Measurements from ENCODE around the gene MT3. TPM values are rescaled to one million over a fixed set of nuclear protein-coding genes. Genes with fewer than 3 reads are reported as not detected.
A peak's percentile ranks its signal among the peaks of the same experiment; 100 is the strongest.

MT3 gene
- total RNA-seq, 1 donor from 2014 or later: not detected

DNA sequence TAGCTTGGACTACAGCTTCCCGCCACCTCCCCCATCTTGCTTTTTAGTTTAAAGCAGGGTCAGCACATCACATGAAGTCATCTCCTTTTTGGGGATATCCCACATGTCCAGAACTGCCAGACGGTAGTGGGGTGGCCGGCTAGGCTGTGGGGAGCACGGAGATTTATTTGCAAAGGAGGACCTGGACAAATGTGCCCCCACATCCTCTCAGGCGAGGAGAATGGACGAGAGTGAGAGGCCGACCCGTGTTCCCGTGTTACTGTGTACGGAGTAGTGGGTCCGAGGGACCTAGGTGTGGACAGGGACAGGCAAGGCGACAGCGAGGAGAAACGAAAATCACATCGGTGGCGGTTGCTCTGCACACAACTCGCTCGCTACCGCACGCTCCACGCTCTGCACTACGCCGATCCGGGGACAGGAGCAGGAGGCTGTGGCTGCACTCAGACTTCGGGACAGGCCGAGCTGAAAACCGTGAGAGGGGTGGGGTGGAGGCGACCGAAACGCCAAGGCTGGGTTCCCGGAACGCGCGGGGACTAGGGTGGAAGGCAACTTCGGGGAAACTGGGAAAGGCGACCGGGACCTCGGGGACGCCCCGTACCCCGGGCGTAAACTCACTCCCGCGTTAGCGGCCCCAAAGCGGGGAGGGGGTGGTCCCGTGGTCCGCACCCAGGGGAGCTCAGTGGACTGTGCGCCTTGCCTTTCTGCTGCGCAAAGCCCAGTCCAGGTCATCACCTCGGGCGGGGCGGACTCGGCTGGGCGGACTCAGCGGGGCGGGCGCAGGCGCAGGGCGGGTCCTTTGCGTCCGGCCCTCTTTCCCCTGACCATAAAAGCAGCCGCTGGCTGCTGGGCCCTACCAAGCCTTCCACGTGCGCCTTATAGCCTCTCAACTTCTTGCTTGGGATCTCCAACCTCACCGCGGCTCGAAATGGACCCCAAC lies 48.8 kb downstream of the MT3 start, which contains the start of gene MT1A:
MT1A (plus strand) TSS at position 853 of the 937 bp plus-strand sequence; CDS start at position 926, 73 bp downstream.
- no peaks in the 10 kb centered on the region for H3K36me3 Mint-ChIP-seq
- H3K27me3 Mint-ChIP-seq (ENCODE audit: low read depth): peaks cover 99% of the 10 kb centered on the region
- peaks cover 12% of the 10 kb centered on the region for H3K4me1 Mint-ChIP-seq
- peak within 1 kb of the TSS; percentile 64 for H3K4me3 Mint-ChIP-seq
- TF ChIP-seq CTCF (IDR thresholded peaks at IDR 0.05; ENCODE audit: unreplicated experiment): no peak
- H3K9me3 Mint-ChIP-seq: no peaks in the 10 kb centered on the region
- H3K27ac Mint-ChIP-seq: no peak within 1 kb of the TSS
- DNase-seq (ENCODE audit: low spot score in 2 of 2, unreplicated experiment in 2 of 2): peak in 1 of 2 experiments; percentile 51

GRCh38 chr16:56639045-56639444 lies 49.7 kb downstream of the MT3 start:
- Mint-ChIP-seq H3K4me3 (no peak overlapping the region), H3K27me3 (ENCODE audit: low read depth) (peaks cover 99% of the 10 kb centered on the region), H3K4me1 (peaks cover 16% of the 10 kb centered on the region), H3K9me3 (no peaks in the 10 kb centered on the region), H3K36me3 (no peaks in the 10 kb centered on the region), H3K27ac (no peak overlapping the region)
- no peak for DNase-seq (ENCODE audit: low spot score in 2 of 2, unreplicated experiment in 2 of 2)
- no peak for TF ChIP-seq CTCF (IDR thresholded peaks at IDR 0.05; ENCODE audit: unreplicated experiment)

DNA sequence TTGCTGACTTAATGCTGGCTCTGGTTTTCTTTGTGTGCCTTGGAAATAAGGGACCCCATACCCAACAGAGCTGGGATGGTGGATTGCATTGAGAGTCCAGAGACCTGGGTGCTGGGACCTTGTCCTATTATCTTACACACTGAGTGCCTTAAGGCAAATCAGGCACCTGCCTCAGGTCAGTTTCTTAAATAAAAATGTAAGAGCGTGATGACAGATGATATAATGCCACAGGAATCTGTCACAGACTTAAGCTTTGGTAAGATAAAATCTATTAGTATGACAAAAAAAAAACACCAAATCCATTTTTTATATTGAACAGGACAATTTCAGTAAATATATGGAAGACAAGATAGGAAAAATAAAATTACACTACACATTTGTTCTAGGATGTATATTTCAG lies 50.7 kb downstream of the MT3 start:
- H3K36me3 Mint-ChIP-seq: no peaks in the 10 kb centered on the region
- TF ChIP-seq CTCF (IDR thresholded peaks at IDR 0.05; ENCODE audit: unreplicated experiment): no peak
- no peaks in the 10 kb centered on the region for H3K9me3 Mint-ChIP-seq
- H3K27me3 Mint-ChIP-seq (ENCODE audit: low read depth): peaks cover 99% of the 10 kb centered on the region
- no peak overlapping the region for H3K4me3 Mint-ChIP-seq
- DNase-seq (ENCODE audit: low spot score in 2 of 2, unreplicated experiment in 2 of 2): no peak
- peaks cover 13% of the 10 kb centered on the region for H3K4me1 Mint-ChIP-seq
- H3K27ac Mint-ChIP-seq: no peak overlapping the region

Other genes starting within 250 kb of the MT3 start
- gene AMFR, start 164.0 kb upstream of the MT3 start, total RNA-seq: 54.6 to 60.0 TPM (median 58.1 TPM) in 3 replicates
- 134 to 141 TPM (median 136 TPM) in 3 replicates for gene NUDT21, start 138.2 kb upstream of the MT3 start, total RNA-seq
- gene OGFOD1, start 138.0 kb upstream of the MT3 start, total RNA-seq: 34.3 to 37.2 TPM (median 35.5 TPM) in 3 replicates
- 58.2 to 63.1 TPM (median 60.8 TPM) in 3 replicates for gene BBS2, start 69.5 kb upstream of the MT3 start, total RNA-seq
- not detected in 3 replicates for gene MT4, start 24.5 kb upstream of the MT3 start, total RNA-seq
- 4.4 to 5.7 TPM (median 5.3 TPM) in 3 replicates for gene MT2A, start 19.1 kb downstream of the MT3 start, total RNA-seq
- 0.99 TPM in 1 of 3 replicates, not detected in the others for gene MT1E, start 36.3 kb downstream of the MT3 start, total RNA-seq
- gene MT1M, start 43.1 kb downstream of the MT3 start, total RNA-seq: not detected in 3 replicates
- gene MT1A, start 49.1 kb downstream of the MT3 start, total RNA-seq: not detected in 3 replicates
- gene MT1B, start 62.4 kb downstream of the MT3 start, total RNA-seq: not detected in 3 replicates
- 0.63 to 0.95 TPM (median 0.66 TPM) in 3 replicates for gene MT1F, start 68.4 kb downstream of the MT3 start, total RNA-seq
- not detected in 3 replicates for gene MT1G, start 78.5 kb downstream of the MT3 start, total RNA-seq
- gene MT1H, start 80.3 kb downstream of the MT3 start, total RNA-seq: not detected in 3 replicates
- gene MT1X, start 92.9 kb downstream of the MT3 start, total RNA-seq: 6.8 to 8.9 TPM (median 7.1 TPM) in 3 replicates
- 66.3 to 74.6 TPM (median 69.1 TPM) in 3 replicates for gene NUP93, start 140.6 kb downstream of the MT3 start, total RNA-seq